CD14-positive monocyte (primary cell): ENCODE data around the gene SIRPB1. TPM values are rescaled to one million over a fixed set of nuclear protein-coding genes. Genes with fewer than 3 reads are reported as not detected.

Experiments used
- DNase-seq, 3 donors: peaks; one replicate each; pipeline ENCODE4 v3.0.0-alpha.2; 2011 to 2022
- H2AFZ ChIP-seq: 2 replicates; pipeline ENCODE4 v1.6.0; 2012; ENCODE audit warnings: mild to moderate bottlenecking, low read depth, low read length, inconsistent platforms; ENCODE audit not compliant: insufficient read depth, poor library complexity, severe bottlenecking
- H3K27ac ChIP-seq, 2 donors: 1 replicate in 1 of 2; 2 replicates in 1 of 2; pipeline ENCODE4 v1.5.1; 2012 to 2013; ENCODE audit warnings: low read length in 2 of 2, control low read depth in 1 of 2, inconsistent platforms in 1 of 2, low read depth in 1 of 2, mild to moderate bottlenecking in 1 of 2
- H3K27me3 ChIP-seq, 2 donors: one replicate each; pipeline versions ENCODE4 v1.6.0 to v1.6.1; 2011 to 2013; ENCODE audit warnings: low read length in 2 of 2; ENCODE audit not compliant: control insufficient read depth in 2 of 2, insufficient read depth in 2 of 2
- H3K36me3 ChIP-seq, 2 donors: replicated peaks in 1 of 2; 1 replicate in 1 of 2; 2 replicates in 1 of 2; pipeline versions ENCODE4 v1.5.1 to v1.6.1; 2012 to 2013; ENCODE audit warnings: low read length in 2 of 2, control low read depth in 1 of 2, inconsistent platforms in 1 of 2, mild to moderate bottlenecking in 1 of 2; ENCODE audit not compliant: insufficient read depth in 2 of 2, control insufficient read depth in 1 of 2
- H3K4me1 ChIP-seq, 2 donors: 1 replicate in 1 of 2; 2 replicates in 1 of 2; pipeline versions ENCODE4 v1.5.1 to v1.6.1; 2012 to 2013; ENCODE audit warnings: low read length in 2 of 2, control low read depth in 1 of 2, inconsistent platforms in 1 of 2, mild to moderate bottlenecking in 1 of 2, moderate library complexity in 1 of 2; ENCODE audit not compliant: insufficient read depth in 2 of 2, control insufficient read depth in 1 of 2
- H3K4me2 ChIP-seq: replicated peaks from 2 replicates; pipeline ENCODE3; 2012; ENCODE audit warnings: low read length, moderate library complexity, mild to moderate bottlenecking; ENCODE audit not compliant: poor library complexity, severe bottlenecking; ENCODE audit errors: extremely low read depth
- H3K4me3 ChIP-seq, 3 experiments: fragments of 200-600 bp in 1 of 3; sonication (generic) in 1 of 3; replicated peaks in 1 of 3; 1 replicate in 2 of 3; 2 replicates in 1 of 3; pipeline ENCODE4 v1.5.1; 2011 to 2013; ENCODE audit warnings: low read length in 3 of 3, mild to moderate bottlenecking in 3 of 3, control low read depth in 2 of 3, low read depth in 2 of 3, inconsistent platforms in 1 of 3, moderate library complexity in 1 of 3
- H3K79me2 ChIP-seq: 2 replicates; pipeline ENCODE4 v1.6.0; 2012; ENCODE audit warnings: mild to moderate bottlenecking, control low read depth, inconsistent platforms, low read length, moderate library complexity; ENCODE audit not compliant: insufficient read depth
- H3K9ac ChIP-seq: 2 replicates; pipeline ENCODE4 v1.6.0; 2017; ENCODE audit warnings: low read length, mild to moderate bottlenecking; ENCODE audit not compliant: insufficient read depth, poor library complexity, severe bottlenecking
- H3K9me3 ChIP-seq, 2 donors: replicated peaks in 1 of 2; 1 replicate in 1 of 2; 2 replicates in 1 of 2; pipeline versions ENCODE4 v1.5.1 to v1.6.1; 2012 to 2013; ENCODE audit warnings: low read length in 2 of 2, control low read depth in 1 of 2; ENCODE audit not compliant: control insufficient read depth in 1 of 2, insufficient read depth in 1 of 2
- H4K20me1 ChIP-seq: 2 replicates; pipeline ENCODE4 v1.6.0; 2012; ENCODE audit warnings: mild to moderate bottlenecking, low read length, control low read depth, moderate library complexity; ENCODE audit not compliant: insufficient read depth
- H3K27ac Mint-ChIP-seq, 7 donors: one replicate each; pipeline ENCODE4 v1.8.0; 2020; ENCODE audit warnings: mild to moderate bottlenecking in 7 of 7, mixed read lengths in 7 of 7, moderate library complexity in 6 of 7, inconsistent platforms in 2 of 7
- H3K27me3 Mint-ChIP-seq, 3 donors: one replicate each; pipeline ENCODE4 v1.8.0; 2021 to 2022; ENCODE audit warnings: low read depth in 3 of 3, mild to moderate bottlenecking in 3 of 3, mixed read lengths in 3 of 3, moderate library complexity in 3 of 3, inconsistent platforms in 1 of 3
- H3K36me3 Mint-ChIP-seq, 2 donors: one replicate each; pipeline ENCODE4 v1.8.0; 2020; ENCODE audit warnings: mixed read lengths in 2 of 2, inconsistent platforms in 1 of 2, mild to moderate bottlenecking in 1 of 2
- H3K4me1 Mint-ChIP-seq: one replicate; pipeline ENCODE4 v1.8.0; 2020; ENCODE audit warnings: mild to moderate bottlenecking, mixed read lengths
- H3K4me3 Mint-ChIP-seq, 2 donors: one replicate each; pipeline ENCODE4 v1.8.0; 2020; ENCODE audit warnings: mild to moderate bottlenecking in 2 of 2, mixed read lengths in 2 of 2, moderate library complexity in 1 of 2
- H3K9me3 Mint-ChIP-seq, 7 donors: one replicate each; pipeline ENCODE4 v1.8.0; 2020 to 2022; ENCODE audit warnings: mixed read lengths in 7 of 7, mild to moderate bottlenecking in 6 of 7, moderate library complexity in 6 of 7, inconsistent platforms in 2 of 7
- intact Hi-C, 2 donors: fragments of 100-400 bp; cut with micrococcal nuclease; formaldehyde crosslinking; loops; one replicate each; pipeline versions ENCODE4 v1.15.0 to v1.15.1; 2023
- polyA plus RNA-seq, 3 donors: library from polyadenylated mRNA; depleted of rRNA in 1 of 3; unstranded in 2 of 3; stranded (reverse) in 1 of 3; fragments of 300-500 nt in 2 of 3; fragments of >200 nt in 1 of 3; fragmentation: Illumina TruSeq in 2 of 3; gene quantifications; 1 replicate in 2 of 3; 2 replicates in 1 of 3; pipeline ENCODE4 v1.2.3, GENCODE V29; 2012 to 2021
- TF ChIP-seq, protein P1 (sequence below): fragments of 200-600 bp; IDR thresholded peaks from one replicate; pipeline ENCODE4 v1.8.0; 2022; ENCODE audit warnings: antibody characterized with exemption, mild to moderate bottlenecking

Gene SIRPB1
- polyA plus RNA-seq, 3 donors = 132 to 437 (median 137) TPM

DNA sequence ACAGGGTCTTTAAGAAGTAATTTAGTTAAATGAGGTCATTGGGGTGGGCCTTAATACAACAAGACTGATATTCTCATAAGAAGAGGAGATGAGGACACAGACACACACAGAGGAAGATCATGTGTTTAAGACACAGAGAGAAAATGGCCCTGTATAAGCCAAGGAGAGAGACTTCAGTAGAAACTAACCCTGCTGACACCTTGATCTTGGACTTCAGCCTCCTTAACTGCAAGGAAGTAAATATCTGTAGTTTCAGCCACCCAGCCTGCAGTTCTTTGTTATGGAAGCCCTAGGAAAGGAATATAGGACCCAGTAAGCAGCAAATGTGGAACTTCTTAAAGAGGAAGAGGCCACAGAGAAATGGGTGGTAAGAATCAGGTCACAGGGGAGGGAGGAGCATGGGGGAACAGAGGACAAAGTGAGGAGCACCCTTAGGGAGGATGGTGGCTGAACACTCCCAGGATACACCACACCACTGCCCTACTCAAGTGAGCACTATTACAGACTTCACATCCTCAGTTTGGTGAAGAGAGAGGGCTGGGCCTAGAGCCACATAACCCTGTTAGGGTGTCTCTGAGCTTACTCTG lies 762 bp downstream of the SIRPB1 start:
- no peaks in the 10 kb centered on the region for H3K27me3 ChIP-seq
- peak; percentile 63 to 67 (median 64) for DNase-seq
- H3K36me3 Mint-ChIP-seq = peaks cover 19 to 27% of the 10 kb centered on the region in 2 donors
- H3K27me3 Mint-ChIP-seq = no peaks in the 10 kb centered on the region
- peak overlapping the region; percentile 87 to 91 for H3K27ac ChIP-seq
- peaks cover 92% of the 10 kb centered on the region for H3K4me1 Mint-ChIP-seq
- peaks cover 82 to 100% of the 10 kb centered on the region in 2 donors for H3K4me1 ChIP-seq
- TF ChIP-seq, protein P1, sequence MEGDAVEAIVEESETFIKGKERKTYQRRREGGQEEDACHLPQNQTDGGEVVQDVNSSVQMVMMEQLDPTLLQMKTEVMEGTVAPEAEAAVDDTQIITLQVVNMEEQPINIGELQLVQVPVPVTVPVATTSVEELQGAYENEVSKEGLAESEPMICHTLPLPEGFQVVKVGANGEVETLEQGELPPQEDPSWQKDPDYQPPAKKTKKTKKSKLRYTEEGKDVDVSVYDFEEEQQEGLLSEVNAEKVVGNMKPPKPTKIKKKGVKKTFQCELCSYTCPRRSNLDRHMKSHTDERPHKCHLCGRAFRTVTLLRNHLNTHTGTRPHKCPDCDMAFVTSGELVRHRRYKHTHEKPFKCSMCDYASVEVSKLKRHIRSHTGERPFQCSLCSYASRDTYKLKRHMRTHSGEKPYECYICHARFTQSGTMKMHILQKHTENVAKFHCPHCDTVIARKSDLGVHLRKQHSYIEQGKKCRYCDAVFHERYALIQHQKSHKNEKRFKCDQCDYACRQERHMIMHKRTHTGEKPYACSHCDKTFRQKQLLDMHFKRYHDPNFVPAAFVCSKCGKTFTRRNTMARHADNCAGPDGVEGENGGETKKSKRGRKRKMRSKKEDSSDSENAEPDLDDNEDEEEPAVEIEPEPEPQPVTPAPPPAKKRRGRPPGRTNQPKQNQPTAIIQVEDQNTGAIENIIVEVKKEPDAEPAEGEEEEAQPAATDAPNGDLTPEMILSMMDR = no peak
- H4K20me1 ChIP-seq = peaks cover 19% of the 10 kb centered on the region
- no peak overlapping the region for H2AFZ ChIP-seq
- peak overlapping the region; percentile 85 to 94 for H3K4me3 Mint-ChIP-seq
- H3K27ac Mint-ChIP-seq = peak overlapping the region; percentile 92 to 98 (median 96)
- H3K79me2 ChIP-seq = peaks cover 63% of the 10 kb centered on the region
- intact Hi-C loops = no loop called here
- H3K9me3 Mint-ChIP-seq = peaks cover 0 to 3% (median 0%) of the 10 kb centered on the region in 7 donors
- H3K9ac ChIP-seq = peak overlapping the region; percentile 72
- peak overlapping the region; percentile 90 for H3K4me2 ChIP-seq
- no peaks in the 10 kb centered on the region for H3K9me3 ChIP-seq
- peaks cover 0 to 14% of the 10 kb centered on the region in 2 donors for H3K36me3 ChIP-seq
- H3K4me3 ChIP-seq = peak overlapping the region; percentile 43 to 80 (median 65)

DNA sequence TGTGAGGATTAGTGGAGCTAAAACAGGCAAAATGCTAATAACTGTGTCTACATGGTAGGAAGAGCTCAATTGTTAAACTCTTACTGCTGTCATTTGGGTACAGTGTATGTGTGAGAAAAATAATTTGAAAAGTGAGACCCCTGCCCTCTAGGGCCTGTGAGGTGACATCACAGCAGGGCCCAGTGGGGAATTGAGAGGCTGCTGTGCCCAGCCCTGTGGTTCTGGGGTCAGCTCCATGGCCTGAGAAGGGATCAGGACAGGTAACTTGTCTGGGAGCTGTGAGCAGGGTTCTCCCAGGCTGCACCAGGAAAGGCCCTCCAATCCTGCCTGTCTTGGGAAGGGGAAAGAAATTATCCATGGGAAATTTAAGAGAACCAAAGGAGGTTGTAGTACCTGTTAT lies 1.3 kb downstream of the SIRPB1 start:
- peaks cover 76 to 100% of the 10 kb centered on the region in 2 donors for H3K4me1 ChIP-seq
- peaks cover 0 to 14% of the 10 kb centered on the region in 2 donors for H3K36me3 ChIP-seq
- Mint-ChIP-seq H3K36me3 (peaks cover 21 to 32% of the 10 kb centered on the region in 2 donors), H3K4me1 (peaks cover 92% of the 10 kb centered on the region), H3K4me3 (peak overlapping the region; percentile 85 to 94), H3K27ac (peak overlapping the region; percentile 92 to 98 (median 96)), H3K9me3 (peaks cover 0 to 3% (median 0%) of the 10 kb centered on the region in 7 donors), H3K27me3 (no peaks in the 10 kb centered on the region)
- H2AFZ ChIP-seq = no peak overlapping the region
- H3K27ac ChIP-seq = peak overlapping the region; percentile 87 to 91
- intact Hi-C loops = no loop called here
- TF ChIP-seq, protein P1 = peak; percentile 16
- peak overlapping the region; percentile 90 for H3K4me2 ChIP-seq
- H3K27me3 ChIP-seq = no peaks in the 10 kb centered on the region
- peaks cover 24% of the 10 kb centered on the region for H4K20me1 ChIP-seq
- H3K9me3 ChIP-seq = no peaks in the 10 kb centered on the region
- H3K4me3 ChIP-seq = peak overlapping the region; percentile 43 to 80 (median 65)
- peaks cover 69% of the 10 kb centered on the region for H3K79me2 ChIP-seq
- DNase-seq = no peak
- peak overlapping the region; percentile 72 for H3K9ac ChIP-seq
